Measurements from ENCODE around the gene INPP5F.
"Not testable (repeated sequence)": the region's sequence is repeated elsewhere in the genome, so short reads cannot be mapped to it uniquely, and the experiment has no call there.

Gene INPP5F

DNA sequence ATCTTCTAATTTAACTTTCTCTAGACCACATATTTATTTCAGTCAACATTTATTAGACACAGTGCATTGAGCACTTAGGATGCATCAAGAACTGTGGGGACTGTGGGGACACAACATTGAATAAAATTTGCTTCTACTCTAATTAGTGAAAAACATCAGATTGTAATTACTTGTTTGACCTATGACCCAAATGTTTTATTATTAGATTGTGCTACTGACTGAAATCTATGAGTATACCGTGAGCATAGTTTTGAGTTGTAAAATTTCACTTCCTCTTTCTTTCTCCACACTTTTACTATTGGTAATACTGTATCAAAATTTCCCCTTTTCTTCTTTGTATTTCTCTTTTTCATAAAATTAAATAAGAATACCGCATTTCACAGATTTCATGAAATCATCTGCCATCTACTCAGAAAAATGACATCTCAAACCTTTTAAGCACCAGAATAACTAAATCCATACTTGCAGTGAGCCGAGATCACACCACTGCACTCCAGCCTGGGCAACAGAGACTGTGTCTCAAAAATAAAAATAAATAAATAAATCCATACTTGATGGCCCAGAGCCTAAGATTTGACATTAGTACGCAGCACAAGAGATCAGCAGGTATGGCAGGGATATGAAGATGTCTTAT lies 25.4 kb upstream of the INPP5F start:
- Mint-ChIP-seq H3K4me1 (ENCODE audit: low read depth) (peaks cover 54% of the 10 kb centered on the region), H3K36me3 (ENCODE audit: low read depth) (peaks cover 18% of the 10 kb centered on the region), H3K27ac (peak overlapping the region; percentile 60)

GRCh38 chr10:119701861-119702260 lies 24.0 kb upstream of the INPP5F start:
- no peaks in the 10 kb centered on the region for H3K27me3 Mint-ChIP-seq
- no peak overlapping the region for H3K4me3 Mint-ChIP-seq
- H3K27ac Mint-ChIP-seq = peak overlapping the region; percentile 96
- H3K36me3 Mint-ChIP-seq (ENCODE audit: low read depth) = peaks cover 29% of the 10 kb centered on the region
- H3K9me3 Mint-ChIP-seq = peaks cover 24% of the 10 kb centered on the region
- peaks cover 68% of the 10 kb centered on the region for H3K4me1 Mint-ChIP-seq (ENCODE audit: low read depth)

More for the DNA sequence above, 25.4 kb upstream of the INPP5F start:
- H3K4me3 Mint-ChIP-seq = peak overlapping the region; percentile 8
- H3K9me3 Mint-ChIP-seq = peaks cover 15% of the 10 kb centered on the region
- H3K27me3 Mint-ChIP-seq = no peaks in the 10 kb centered on the region

GRCh38 chr10:119702583-119702982 lies 23.3 kb upstream of the INPP5F start:
- peak overlapping the region; percentile 96 for H3K27ac Mint-ChIP-seq
- H3K27me3 Mint-ChIP-seq = no peaks in the 10 kb centered on the region
- peaks cover 31% of the 10 kb centered on the region for H3K9me3 Mint-ChIP-seq
- H3K4me3 Mint-ChIP-seq = peak overlapping the region; percentile 71
- peaks cover 75% of the 10 kb centered on the region for H3K4me1 Mint-ChIP-seq (ENCODE audit: low read depth)
- H3K36me3 Mint-ChIP-seq (ENCODE audit: low read depth) = peaks cover 37% of the 10 kb centered on the region

GRCh38 chr10:119703903-119704508 lies 21.8 kb upstream of the INPP5F start:
- Mint-ChIP-seq H3K4me1 (ENCODE audit: low read depth) (peaks cover 85% of the 10 kb centered on the region), H3K9me3 (peaks cover 38% of the 10 kb centered on the region), H3K27me3 (no peaks in the 10 kb centered on the region), H3K36me3 (ENCODE audit: low read depth) (peaks cover 48% of the 10 kb centered on the region), H3K27ac (peak overlapping the region; percentile 97), H3K4me3 (peak overlapping the region; percentile 64)

- peaks cover 91% of the 10 kb centered on the region for H3K4me1 Mint-ChIP-seq (ENCODE audit: low read depth)
- H3K4me3 Mint-ChIP-seq = peak overlapping the region; percentile 64
- peaks cover 52% of the 10 kb centered on the region for H3K36me3 Mint-ChIP-seq (ENCODE audit: low read depth)
Measured at GRCh38 chr10:119705434-119705831, 20.4 kb upstream of the INPP5F start.

DNA sequence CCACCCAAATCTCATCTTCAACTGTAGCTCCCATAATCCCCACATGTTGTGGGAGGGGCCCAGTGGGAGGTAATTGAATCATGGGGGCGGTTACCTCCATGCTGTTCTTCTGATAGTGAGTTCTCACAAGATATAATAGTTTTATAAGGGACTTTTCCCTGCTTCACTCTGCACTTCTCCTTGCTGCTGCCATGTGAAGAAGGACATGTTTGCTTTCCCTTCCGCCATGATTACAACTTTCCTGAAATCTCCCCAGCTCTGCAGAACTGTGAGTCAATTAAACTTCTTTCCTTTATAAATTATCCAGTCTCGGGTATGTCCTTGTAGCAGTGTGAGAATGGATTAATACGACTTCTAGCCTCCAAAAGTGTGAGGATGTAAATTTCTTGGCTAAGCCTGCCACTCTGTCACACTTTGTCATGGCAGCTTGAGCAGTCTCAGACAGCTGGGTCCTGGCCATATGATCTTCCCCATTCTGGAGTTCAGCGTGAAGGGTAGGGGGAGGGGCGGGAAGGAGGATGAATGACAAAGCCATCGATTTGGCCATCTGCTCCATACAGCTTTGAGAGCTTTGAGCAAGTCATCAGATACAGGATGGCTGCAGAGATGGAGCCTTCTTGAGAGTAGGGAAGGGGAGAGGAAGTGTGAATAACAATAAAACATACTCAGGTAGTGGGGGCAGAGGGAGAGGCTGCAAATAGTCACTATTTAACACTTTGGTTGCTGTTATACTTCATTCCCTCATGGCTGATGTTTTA lies 19.1 kb upstream of the INPP5F start:
- H3K4me3 Mint-ChIP-seq = no peak overlapping the region
- H3K4me1 Mint-ChIP-seq (ENCODE audit: low read depth) = peaks cover 85% of the 10 kb centered on the region
- H3K9me3 Mint-ChIP-seq = peaks cover 50% of the 10 kb centered on the region
- no peaks in the 10 kb centered on the region for H3K27me3 Mint-ChIP-seq
- H3K36me3 Mint-ChIP-seq (ENCODE audit: low read depth) = peaks cover 60% of the 10 kb centered on the region
- peak overlapping the region; percentile 97 for H3K27ac Mint-ChIP-seq

More at GRCh38 chr10:119705434-119705831, 20.4 kb upstream of the INPP5F start:
- Mint-ChIP-seq H3K9me3 (peaks cover 45% of the 10 kb centered on the region), H3K27me3 (no peaks in the 10 kb centered on the region), H3K27ac (peak overlapping the region; percentile 97)

DNA sequence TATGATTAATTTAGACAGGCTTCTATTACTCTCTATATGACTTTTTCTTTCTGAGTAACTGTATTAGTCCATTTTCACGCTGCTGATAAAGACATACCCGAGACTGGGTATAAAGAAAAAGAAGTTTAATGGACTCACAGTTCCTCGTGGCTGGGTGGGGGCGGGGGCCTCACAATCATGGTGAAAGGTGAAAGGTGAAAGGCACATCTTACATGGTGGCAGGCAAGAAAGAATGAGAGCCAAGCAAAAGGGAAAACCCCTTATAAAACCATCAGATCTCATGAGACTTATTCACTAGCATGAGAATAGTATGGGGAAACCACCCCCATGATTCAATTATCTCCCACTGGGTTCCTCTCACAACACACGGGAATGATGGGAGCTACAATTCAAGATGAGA lies 18.5 kb upstream of the INPP5F start:
- not testable (repeated sequence) for H3K27me3 Mint-ChIP-seq
- Mint-ChIP-seq H3K9me3 (peaks cover 50% of the 10 kb centered on the region), H3K36me3 (ENCODE audit: low read depth) (peaks cover 60% of the 10 kb centered on the region), H3K4me3 (peak overlapping the region; percentile 53), H3K27ac (peak overlapping the region; percentile 97), H3K4me1 (ENCODE audit: low read depth) (peaks cover 79% of the 10 kb centered on the region)

DNA sequence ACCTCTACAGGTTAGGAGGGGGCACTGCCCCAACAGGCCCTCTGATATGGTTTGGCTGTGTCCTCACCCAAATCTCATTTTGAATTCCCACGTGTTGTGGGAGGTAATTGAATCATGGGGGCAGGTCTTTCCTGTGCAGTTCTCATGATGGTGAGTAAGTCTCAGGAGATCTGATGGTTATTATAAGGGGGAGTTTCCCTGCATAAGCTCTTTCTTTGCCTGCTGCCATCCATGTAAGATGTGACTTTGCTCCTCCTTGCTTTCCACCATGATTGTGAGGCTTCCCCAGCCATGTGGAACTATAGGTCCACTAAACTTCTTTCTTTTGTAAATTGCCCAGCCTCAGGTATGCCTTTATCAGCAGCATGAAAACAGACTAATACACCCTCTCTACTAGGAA lies 14.9 kb upstream of the INPP5F start:
- H3K4me3 Mint-ChIP-seq, H3K27me3 Mint-ChIP-seq, H3K27ac Mint-ChIP-seq: not testable (repeated sequence)
- Mint-ChIP-seq H3K36me3 (ENCODE audit: low read depth) (peaks cover 40% of the 10 kb centered on the region), H3K4me1 (ENCODE audit: low read depth) (peaks cover 55% of the 10 kb centered on the region), H3K9me3 (peaks cover 35% of the 10 kb centered on the region)

- H3K27me3 Mint-ChIP-seq = no peaks in the 10 kb centered on the region
- no peak overlapping the region for H3K27ac Mint-ChIP-seq
- H3K4me3 Mint-ChIP-seq = no peak overlapping the region
- H3K36me3 Mint-ChIP-seq (ENCODE audit: low read depth) = peaks cover 13% of the 10 kb centered on the region
- H3K9me3 Mint-ChIP-seq = peaks cover 13% of the 10 kb centered on the region
- H3K4me1 Mint-ChIP-seq (ENCODE audit: low read depth) = peaks cover 25% of the 10 kb centered on the region
Measured at GRCh38 chr10:119713744-119714483, 11.9 kb upstream of the INPP5F start.

- Mint-ChIP-seq H3K27ac (no peak overlapping the region), H3K4me1 (ENCODE audit: low read depth) (peaks cover 20% of the 10 kb centered on the region), H3K27me3 (no peaks in the 10 kb centered on the region), H3K4me3 (no peak overlapping the region), H3K9me3 (peaks cover 9% of the 10 kb centered on the region), H3K36me3 (ENCODE audit: low read depth) (peaks cover 8% of the 10 kb centered on the region)
Measured at GRCh38 chr10:119714484-119714816, 11.4 kb upstream of the INPP5F start.

GRCh38 chr10:119715628-119716505 lies 10.0 kb upstream of the INPP5F start:
- Mint-ChIP-seq H3K36me3 (ENCODE audit: low read depth) (peaks cover 8% of the 10 kb centered on the region), H3K4me3 (no peak overlapping the region), H3K9me3 (peaks cover 9% of the 10 kb centered on the region)

DNA sequence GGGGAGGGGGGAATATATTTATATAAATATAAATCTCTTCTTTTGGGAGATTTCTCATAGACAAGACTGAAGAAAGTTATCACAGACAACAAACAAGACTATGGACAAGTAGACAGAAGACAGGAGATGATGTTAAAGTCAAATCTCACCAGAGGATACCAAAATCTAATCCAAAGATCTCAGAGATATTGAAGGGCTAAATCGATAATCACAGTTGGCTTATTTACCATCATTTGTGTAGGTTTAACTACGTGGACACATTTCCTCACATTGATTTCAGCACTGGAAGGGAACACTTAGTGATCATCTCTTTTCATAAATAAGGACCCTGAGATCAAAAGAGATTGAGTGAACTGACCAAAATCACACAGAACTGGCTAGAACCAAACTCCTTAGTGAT lies 2.7 kb upstream of the INPP5F start:
- H3K36me3 Mint-ChIP-seq (ENCODE audit: low read depth) = peaks cover 13% of the 10 kb centered on the region
- H3K4me3 Mint-ChIP-seq = no peak overlapping the region
- peaks cover 11% of the 10 kb centered on the region for H3K9me3 Mint-ChIP-seq
- H3K27me3 Mint-ChIP-seq = no peaks in the 10 kb centered on the region
- H3K4me1 Mint-ChIP-seq (ENCODE audit: low read depth) = peaks cover 30% of the 10 kb centered on the region
- H3K27ac Mint-ChIP-seq = no peak overlapping the region

More at GRCh38 chr10:119715628-119716505, 10.0 kb upstream of the INPP5F start:
- Mint-ChIP-seq H3K27ac (no peak overlapping the region), H3K4me1 (ENCODE audit: low read depth) (peaks cover 11% of the 10 kb centered on the region), H3K27me3 (no peaks in the 10 kb centered on the region)

DNA sequence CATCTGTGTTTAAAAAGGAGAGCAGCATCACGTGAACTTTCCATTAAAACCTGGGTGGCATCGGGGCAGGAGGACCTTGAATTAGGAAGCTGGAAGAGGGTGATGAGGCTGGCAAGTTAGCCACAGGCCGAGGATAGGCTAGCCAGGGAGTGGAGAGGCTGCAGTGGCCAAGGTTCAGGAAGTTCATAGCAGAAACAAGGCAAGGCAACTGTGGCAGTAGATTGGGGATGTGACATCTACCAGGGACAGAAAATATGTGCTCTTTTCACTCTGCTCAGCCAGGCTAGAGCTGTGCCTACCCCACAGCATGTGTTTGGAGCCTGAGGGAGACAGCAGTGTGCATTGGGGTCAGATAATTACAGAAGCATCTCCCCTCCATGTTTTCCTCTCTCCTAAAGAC lies 2.2 kb upstream of the INPP5F start:
- Mint-ChIP-seq H3K4me1 (ENCODE audit: low read depth) (peaks cover 35% of the 10 kb centered on the region), H3K27ac (no peak overlapping the region), H3K9me3 (peaks cover 11% of the 10 kb centered on the region), H3K36me3 (ENCODE audit: low read depth) (peaks cover 13% of the 10 kb centered on the region), H3K27me3 (no peaks in the 10 kb centered on the region), H3K4me3 (no peak overlapping the region)
